Measurements from ENCODE around the gene SIRT5. TPM values are rescaled to one million over a fixed set of nuclear protein-coding genes. Genes with fewer than 3 reads are reported as not detected.
A peak's percentile ranks its signal among the peaks of the same experiment; 100 is the strongest.

Gene SIRT5
- total RNA-seq, 1 donor from 2014 or later = 23.6 TPM

GRCh38 chr6:13648850-13649249, 74.4 kb downstream of the SIRT5 start:
- no peak for DNase-seq (ENCODE audit: low spot score in 2 of 2, unreplicated experiment in 2 of 2)
- Mint-ChIP-seq H3K9me3 (no peaks in the 10 kb centered on the region), H3K27ac (no peak overlapping the region), H3K4me3 (no peak overlapping the region), H3K36me3 (peaks cover 8% of the 10 kb centered on the region), H3K4me1 (peaks cover 6% of the 10 kb centered on the region), H3K27me3 (ENCODE audit: low read depth) (no peaks in the 10 kb centered on the region)
- no peak for TF ChIP-seq CTCF (IDR thresholded peaks at IDR 0.05; ENCODE audit: unreplicated experiment)

- Mint-ChIP-seq H3K27me3 (ENCODE audit: low read depth) (no peaks in the 10 kb centered on the region), H3K4me3 (no peak overlapping the region), H3K4me1 (peaks cover 6% of the 10 kb centered on the region), H3K9me3 (no peaks in the 10 kb centered on the region), H3K27ac (peak overlapping the region; percentile 8), H3K36me3 (peaks cover 8% of the 10 kb centered on the region)
- TF ChIP-seq CTCF (IDR thresholded peaks at IDR 0.05; ENCODE audit: unreplicated experiment) = no peak
- no peak for DNase-seq (ENCODE audit: low spot score in 2 of 2, unreplicated experiment in 2 of 2)
Measured at GRCh38 chr6:13649393-13649792, 75.0 kb downstream of the SIRT5 start.

GRCh38 chr6:13653296-13653695, 78.9 kb downstream of the SIRT5 start:
- DNase-seq (ENCODE audit: low spot score in 2 of 2, unreplicated experiment in 2 of 2) = no peak
- H3K36me3 Mint-ChIP-seq = peaks cover 8% of the 10 kb centered on the region
- no peak overlapping the region for H3K27ac Mint-ChIP-seq
- no peaks in the 10 kb centered on the region for H3K27me3 Mint-ChIP-seq (ENCODE audit: low read depth)
- TF ChIP-seq CTCF (IDR thresholded peaks at IDR 0.05; ENCODE audit: unreplicated experiment) = no peak
- H3K9me3 Mint-ChIP-seq = no peaks in the 10 kb centered on the region
- H3K4me1 Mint-ChIP-seq = peaks cover 5% of the 10 kb centered on the region
- H3K4me3 Mint-ChIP-seq = no peak overlapping the region

GRCh38 chr6:13654496-13654895, 80.1 kb downstream of the SIRT5 start:
- no peak for TF ChIP-seq CTCF (IDR thresholded peaks at IDR 0.05; ENCODE audit: unreplicated experiment)
- H3K36me3 Mint-ChIP-seq = peaks cover 8% of the 10 kb centered on the region
- no peak overlapping the region for H3K4me3 Mint-ChIP-seq
- no peaks in the 10 kb centered on the region for H3K27me3 Mint-ChIP-seq (ENCODE audit: low read depth)
- peaks cover 3% of the 10 kb centered on the region for H3K4me1 Mint-ChIP-seq
- no peak for DNase-seq (ENCODE audit: low spot score in 2 of 2, unreplicated experiment in 2 of 2)
- no peak overlapping the region for H3K27ac Mint-ChIP-seq
- no peaks in the 10 kb centered on the region for H3K9me3 Mint-ChIP-seq

GRCh38 chr6:13655700-13656099, 81.3 kb downstream of the SIRT5 start:
- Mint-ChIP-seq H3K27ac (no peak overlapping the region), H3K4me3 (no peak overlapping the region), H3K9me3 (no peaks in the 10 kb centered on the region), H3K36me3 (peaks cover 8% of the 10 kb centered on the region), H3K27me3 (ENCODE audit: low read depth) (no peaks in the 10 kb centered on the region), H3K4me1 (peaks cover 3% of the 10 kb centered on the region)
- no peak for DNase-seq (ENCODE audit: low spot score in 2 of 2, unreplicated experiment in 2 of 2)
- TF ChIP-seq CTCF (IDR thresholded peaks at IDR 0.05; ENCODE audit: unreplicated experiment) = no peak

GRCh38 chr6:13660273-13660672, 85.9 kb downstream of the SIRT5 start:
- Mint-ChIP-seq H3K36me3 (peaks cover 5% of the 10 kb centered on the region), H3K4me1 (peaks cover 10% of the 10 kb centered on the region), H3K27ac (no peak overlapping the region), H3K4me3 (no peak overlapping the region), H3K9me3 (peaks cover 5% of the 10 kb centered on the region), H3K27me3 (ENCODE audit: low read depth) (no peaks in the 10 kb centered on the region)
- TF ChIP-seq CTCF (IDR thresholded peaks at IDR 0.05; ENCODE audit: unreplicated experiment) = no peak
- DNase-seq (ENCODE audit: low spot score in 2 of 2, unreplicated experiment in 2 of 2) = no peak

All from mesothelial cell of epicardium (in vitro differentiated cells).